Activated naive CD4-positive, alpha-beta T cell treated with anti-CD3 and anti-CD28 coated beads, Interleukin-2, amount 50 U/mL, for 16 hours (primary cell): Measurements from ENCODE around the gene PACS1.
A peak's percentile ranks its signal among the peaks of the same experiment; 100 is the strongest.

Experiments
- DNase-seq: peaks from one replicate; pipeline ENCODE4 v3.0.0-alpha.2; 2020

PACS1 gene

GRCh38 chr11:66278363-66279091 lies 208.5 kb downstream of the PACS1 start:
- DNase-seq: no peak

GRCh38 chr11:66279092-66279734 lies 209.1 kb downstream of the PACS1 start:
- DNase-seq: no peak

GRCh38 chr11:66280428-66280827 lies 210.4 kb downstream of the PACS1 start:
- DNase-seq: no peak

- no peak for DNase-seq
These were observed 210.9 kb downstream of the PACS1 start for GRCh38 chr11:66281001-66281400.

GRCh38 chr11:66281776-66282467 lies 211.8 kb downstream of the PACS1 start:
- DNase-seq: no peak

GRCh38 chr11:66282468-66283455 lies 212.7 kb downstream of the PACS1 start:
- DNase-seq: peak; percentile 98

- DNase-seq: no peak
These were observed 213.5 kb downstream of the PACS1 start for GRCh38 chr11:66283461-66284105.

- DNase-seq: no peak
These were observed 214.5 kb downstream of the PACS1 start for GRCh38 chr11:66284526-66285078.

GRCh38 chr11:66285250-66285947 lies 215.3 kb downstream of the PACS1 start:
- no peak for DNase-seq

GRCh38 chr11:66286699-66287098 lies 216.6 kb downstream of the PACS1 start:
- no peak for DNase-seq

- DNase-seq: no peak
These were observed 217.3 kb downstream of the PACS1 start for GRCh38 chr11:66287211-66287888.

GRCh38 chr11:66287889-66288670 lies 218.0 kb downstream of the PACS1 start:
- no peak for DNase-seq

GRCh38 chr11:66288671-66289547 lies 218.8 kb downstream of the PACS1 start, which contains the start of gene YIF1A:
YIF1A (minus strand) TSS chr11:66289143; CDS start chr11:66288985, 158 bp downstream.
- peak; percentile 99 for DNase-seq

GRCh38 chr11:66289548-66290329 lies 219.7 kb downstream of the PACS1 start:
- peak; percentile 86 for DNase-seq

GRCh38 chr11:66290330-66290621 lies 220.2 kb downstream of the PACS1 start:
- DNase-seq: no peak

GRCh38 chr11:66291303-66291705 lies 221.2 kb downstream of the PACS1 start:
- no peak for DNase-seq

- peak; percentile 57 for DNase-seq
These were observed 221.9 kb downstream of the PACS1 start, which contains the start of gene TMEM151A for GRCh38 chr11:66291706-66292542. TMEM151A (plus strand) TSS chr11:66291894; CDS start chr11:66292014, 120 bp downstream.
